Measurements from ENCODE around the gene SLC12A9.

GRCh38 chr7:100881136-100881535 lies 28.6 kb downstream of the SLC12A9 start:
- no peak for TF ChIP-seq CTCF (IDR thresholded peaks at IDR 0.05)
- TF ChIP-seq POLR2AphosphoS5 (IDR thresholded peaks at IDR 0.05), result no peak
